Neuronal stem cell (in vitro differentiated cells): Measurements from ENCODE around the gene CLTB.
"Not testable (repeated sequence)": the region's sequence is repeated elsewhere in the genome, so short reads cannot be mapped to it uniquely, and the experiment has no call there.

ENCODE experiments used
- DNase-seq: peaks from one replicate; pipeline ENCODE4 v3.0.0-alpha.2; 2013; ENCODE audit warnings: low spot score
- H2AFZ ChIP-seq: one replicate; pipeline ENCODE4 v1.6.1; 2013; ENCODE audit warnings: mild to moderate bottlenecking, low read length, inconsistent platforms
- H2AK5ac ChIP-seq: 2 replicates; pipeline ENCODE4 v1.6.1; 2013; ENCODE audit warnings: low read depth, mild to moderate bottlenecking, inconsistent platforms, low read length, moderate library complexity, mixed read lengths
- H2BK120ac ChIP-seq: 2 replicates; pipeline ENCODE4 v1.6.1; 2013; ENCODE audit warnings: low read depth, mild to moderate bottlenecking, inconsistent platforms, low read length, moderate library complexity, mixed read lengths
- H2BK12ac ChIP-seq: one replicate; pipeline ENCODE4 v1.6.1; 2013; ENCODE audit warnings: low read length, inconsistent platforms
- H2BK15ac ChIP-seq: 2 replicates; pipeline ENCODE4 v1.6.1; 2013; ENCODE audit warnings: mild to moderate bottlenecking, low read length, inconsistent platforms, mixed read lengths
- H2BK5ac ChIP-seq: one replicate; pipeline ENCODE4 v1.6.1; 2013; ENCODE audit warnings: inconsistent platforms, mild to moderate bottlenecking, low read length, moderate library complexity
- H3K14ac ChIP-seq: one replicate; pipeline ENCODE4 v1.6.1; 2013; ENCODE audit warnings: low read length, inconsistent platforms
- H3K18ac ChIP-seq: 2 replicates; pipeline ENCODE4 v1.6.1; 2013; ENCODE audit warnings: low read length, inconsistent platforms
- H3K23ac ChIP-seq: 2 replicates; pipeline ENCODE4 v1.6.1; 2013; ENCODE audit warnings: low read depth, mild to moderate bottlenecking, mixed read lengths, low read length, inconsistent platforms; ENCODE audit not compliant: poor library complexity
- H3K27ac ChIP-seq: replicated peaks from 3 replicates; pipeline ENCODE4 v1.5.1; 2013; ENCODE audit warnings: low read length, inconsistent platforms
- H3K27me3 ChIP-seq, 3 experiments: 2 replicates each; pipeline ENCODE4 v1.6.1; 2013; ENCODE audit warnings: low read length in 3 of 3, mild to moderate bottlenecking in 2 of 3, inconsistent platforms in 1 of 3, low read depth in 1 of 3, mixed read lengths in 1 of 3, moderate library complexity in 1 of 3; ENCODE audit not compliant: control insufficient read depth in 3 of 3, insufficient read depth in 3 of 3
- H3K36me3 ChIP-seq, 2 donors: replicated peaks in 1 of 2; 2 replicates each; pipeline ENCODE4 v1.6.1; 2013; ENCODE audit warnings: low read length in 2 of 2; ENCODE audit not compliant: control insufficient read depth in 2 of 2, insufficient read depth in 2 of 2
- H3K4ac ChIP-seq: 2 replicates; pipeline ENCODE4 v1.6.1; 2013; ENCODE audit warnings: inconsistent platforms, mild to moderate bottlenecking, low read length, moderate library complexity
- H3K4me1 ChIP-seq, 2 donors: 1 replicate in 1 of 2; 2 replicates in 1 of 2; pipeline ENCODE4 v1.6.1; 2013; ENCODE audit warnings: low read length in 2 of 2, low read depth in 1 of 2; ENCODE audit not compliant: control insufficient read depth in 2 of 2, insufficient read depth in 1 of 2
- H3K4me2 ChIP-seq: one replicate; pipeline ENCODE4 v1.6.1; 2013; ENCODE audit warnings: mild to moderate bottlenecking, low read length, inconsistent platforms; ENCODE audit not compliant: insufficient read depth, poor library complexity, severe bottlenecking
- H3K4me3 ChIP-seq, 2 donors: 2 replicates each; pipeline ENCODE4 v1.5.1; 2013; ENCODE audit warnings: low read length in 2 of 2, mild to moderate bottlenecking in 2 of 2, inconsistent platforms in 1 of 2, moderate library complexity in 1 of 2
- H3K79me1 ChIP-seq: one replicate; pipeline ENCODE4 v1.6.1; 2013; ENCODE audit warnings: low read depth, mild to moderate bottlenecking, inconsistent platforms, low read length, moderate library complexity
- H3K9ac ChIP-seq: one replicate; pipeline ENCODE4 v1.6.1; 2013; ENCODE audit warnings: mild to moderate bottlenecking, low read depth, low read length, inconsistent platforms; ENCODE audit not compliant: poor library complexity
- H3K9me3 ChIP-seq, 2 donors: replicated peaks in 1 of 2; 2 replicates each; pipeline versions ENCODE3 to v1.6.1; 2013; ENCODE audit warnings: low read length in 2 of 2, mild to moderate bottlenecking in 2 of 2, inconsistent platforms in 1 of 2, low read depth in 1 of 2, mixed read lengths in 1 of 2, moderate library complexity in 1 of 2; ENCODE audit not compliant: control insufficient read depth in 2 of 2, insufficient read depth in 1 of 2
- H4K8ac ChIP-seq: one replicate; pipeline ENCODE4 v1.6.1; 2013; ENCODE audit warnings: low read depth, mild to moderate bottlenecking, inconsistent platforms, low read length, moderate library complexity
- H4K91ac ChIP-seq: one replicate; pipeline ENCODE4 v1.6.1; 2013; ENCODE audit warnings: low read length, low read depth, mild to moderate bottlenecking, inconsistent platforms; ENCODE audit not compliant: poor library complexity
- WGBS, 2 donors: extraction: QIAGEN DNeasy Blood & Tissue Kit; methylation state at CpG; one replicate each; pipeline ENCODE4 v1.1.7; 2013; ENCODE audit warnings: missing lambda C conversion rate in 2 of 2, mixed read lengths in 1 of 2; ENCODE audit not compliant: insufficient read length in 2 of 2, insufficient replicate concordance in 1 of 2; ENCODE audit errors: extremely low coverage in 2 of 2; 5-methylcytosine and 5-hydroxymethylcytosine counted together

Gene CLTB

GRCh38 chr5:176442911-176443310 lies 26.6 kb upstream of the CLTB start:
- not testable (repeated sequence) for H3K9ac ChIP-seq, H2BK5ac ChIP-seq, H3K4me1 ChIP-seq, H3K4me3 ChIP-seq, H2AK5ac ChIP-seq, H2BK120ac ChIP-seq, H3K79me1 ChIP-seq, H2BK12ac ChIP-seq, H3K9me3 ChIP-seq, H4K91ac ChIP-seq, H2AFZ ChIP-seq, H3K14ac ChIP-seq, H3K36me3 ChIP-seq, H2BK15ac ChIP-seq, H3K23ac ChIP-seq, H3K27ac ChIP-seq, DNase-seq, H3K18ac ChIP-seq, H3K4me2 ChIP-seq, H4K8ac ChIP-seq, H3K4ac ChIP-seq
- H3K27me3 ChIP-seq = peaks cover 0 to 15% (median 0%) of the 10 kb centered on the region in 3 experiments
- whole genome bisulfite sequencing, 2 donors = no CpG with 5 or more reads among the region's 4 CpGs

- Histone ChIP-seq H3K36me3 (no peaks in the 10 kb centered on the region), H3K14ac (peak overlapping the region; percentile 71), H3K4me2 (no peak overlapping the region), H3K9me3 (no peaks in the 10 kb centered on the region), H4K8ac (peak overlapping the region; percentile 17), H2BK120ac (no peak overlapping the region), H2AK5ac (no peak overlapping the region), H3K4ac (no peak overlapping the region), H3K79me1 (no peaks in the 10 kb centered on the region), H2BK5ac (no peak overlapping the region), H3K23ac (peak overlapping the region; percentile 55), H3K27me3 (peaks cover 0 to 15% (median 0%) of the 10 kb centered on the region in 3 experiments), H3K27ac (no peak overlapping the region), H2BK15ac (no peak overlapping the region), H2AFZ (peak overlapping the region; percentile 60), H3K9ac (no peak overlapping the region), H4K91ac (no peak overlapping the region), H3K4me3 (no peak overlapping the region), H3K18ac (no peak overlapping the region), H2BK12ac (no peak overlapping the region), H3K4me1 (peaks cover 2 to 3% of the 10 kb centered on the region in 2 donors)
- no CpG with 5 or more reads among the region's 5 CpGs for WGBS, 2 donors
- no peak for DNase-seq
Measured at GRCh38 chr5:176441921-176442323, 25.6 kb upstream of the CLTB start.

- H4K8ac ChIP-seq = no peak overlapping the region
- no peak overlapping the region for H2BK5ac ChIP-seq
- H2BK15ac ChIP-seq = no peak overlapping the region
- H3K23ac ChIP-seq = no peak overlapping the region
- peaks cover 2 to 3% of the 10 kb centered on the region in 2 donors for H3K4me1 ChIP-seq
- H3K9ac ChIP-seq = no peak overlapping the region
- no peak overlapping the region for H2BK12ac ChIP-seq
- no peak overlapping the region for H3K4ac ChIP-seq
- H3K4me2 ChIP-seq = no peak overlapping the region
- H3K4me3 ChIP-seq = no peak overlapping the region
- H3K27me3 ChIP-seq = peaks cover 0 to 15% (median 0%) of the 10 kb centered on the region in 3 experiments
- no peak for DNase-seq
- no peak overlapping the region for H4K91ac ChIP-seq
- H2AFZ ChIP-seq = peak overlapping the region; percentile 60
- H3K27ac ChIP-seq = no peak overlapping the region
- no peak overlapping the region for H3K14ac ChIP-seq
- no peak overlapping the region for H2BK120ac ChIP-seq
- WGBS, 2 donors = no CpG with 5 or more reads among the region's 10 CpGs
- no peak overlapping the region for H3K18ac ChIP-seq
- H3K9me3 ChIP-seq = no peaks in the 10 kb centered on the region
- H3K79me1 ChIP-seq = no peaks in the 10 kb centered on the region
- no peak overlapping the region for H2AK5ac ChIP-seq
- H3K36me3 ChIP-seq = no peaks in the 10 kb centered on the region
Measured at GRCh38 chr5:176440927-176441706, 24.8 kb upstream of the CLTB start.

- H3K14ac ChIP-seq = no peak overlapping the region
- H3K27ac ChIP-seq = no peak overlapping the region
- H3K9me3 ChIP-seq = no peaks in the 10 kb centered on the region
- H3K4me1 ChIP-seq = peaks cover 2 to 3% of the 10 kb centered on the region in 2 donors
- no peak overlapping the region for H2BK15ac ChIP-seq
- H3K36me3 ChIP-seq = no peaks in the 10 kb centered on the region
- H3K4ac ChIP-seq = no peak overlapping the region
- no peak overlapping the region for H3K18ac ChIP-seq
- no peak for DNase-seq
- no peak overlapping the region for H2AK5ac ChIP-seq
- H2BK5ac ChIP-seq = no peak overlapping the region
- H3K4me2 ChIP-seq = no peak overlapping the region
- no peak overlapping the region for H4K91ac ChIP-seq
- H2BK12ac ChIP-seq = no peak overlapping the region
- H2AFZ ChIP-seq = peak overlapping the region; percentile 22
- no peak overlapping the region for H3K4me3 ChIP-seq
- H3K27me3 ChIP-seq = peaks cover 0 to 15% (median 0%) of the 10 kb centered on the region in 3 experiments
- no CpG with 5 or more reads among the region's 12 CpGs for WGBS, 2 donors
- no peak overlapping the region for H4K8ac ChIP-seq
- no peaks in the 10 kb centered on the region for H3K79me1 ChIP-seq
- no peak overlapping the region for H3K23ac ChIP-seq
- no peak overlapping the region for H2BK120ac ChIP-seq
- no peak overlapping the region for H3K9ac ChIP-seq
Measured at GRCh38 chr5:176438959-176439757, 22.8 kb upstream of the CLTB start.
